ENCODE results near the gene KCNN1.

The KCNN1 gene

DNA sequence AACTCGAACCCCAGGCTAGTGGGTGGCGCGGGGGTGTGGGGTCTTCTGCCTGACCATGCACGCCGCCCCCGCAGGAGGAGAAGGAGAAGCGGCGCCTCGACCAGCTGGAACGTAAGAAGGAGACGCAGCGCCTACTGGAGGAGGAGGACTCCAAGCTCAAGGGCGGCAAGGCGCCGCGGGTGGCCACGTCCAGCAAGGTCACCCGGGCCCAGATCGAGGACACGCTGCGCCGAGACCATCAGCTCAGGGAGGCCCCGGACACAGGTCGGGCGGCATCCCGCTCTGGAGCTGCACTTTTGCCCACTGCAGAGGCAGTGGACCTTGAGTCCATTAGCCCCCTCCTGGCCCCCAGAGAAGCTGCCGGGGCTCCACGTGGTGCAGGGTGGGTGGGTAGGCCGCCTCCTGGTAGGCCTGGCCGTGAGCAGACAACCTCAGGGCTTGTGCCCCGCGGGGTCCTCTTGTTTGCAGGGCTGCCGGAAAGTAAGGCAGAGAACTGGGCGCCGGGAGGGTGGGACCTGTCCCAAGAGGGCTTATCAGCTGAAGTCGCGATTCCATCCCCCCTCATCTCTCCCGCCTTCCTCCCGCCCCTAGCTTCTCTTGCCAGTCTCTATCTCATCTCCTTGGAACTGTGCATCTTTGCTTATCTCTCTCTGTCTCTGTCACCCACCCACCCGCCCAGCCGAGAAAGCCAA lies 24.2 kb upstream of the KCNN1 start:
- no peaks in the 10 kb centered on the region for H3K36me3 Mint-ChIP-seq
- no peak overlapping the region for H3K27ac Mint-ChIP-seq
- H3K9me3 Mint-ChIP-seq (ENCODE audit: low read depth), result no peaks in the 10 kb centered on the region
- no peak overlapping the region for H3K4me3 Mint-ChIP-seq
- H3K27me3 Mint-ChIP-seq, result no peaks in the 10 kb centered on the region
- H3K4me1 Mint-ChIP-seq (ENCODE audit: low read depth), result peaks cover 21% of the 10 kb centered on the region

DNA sequence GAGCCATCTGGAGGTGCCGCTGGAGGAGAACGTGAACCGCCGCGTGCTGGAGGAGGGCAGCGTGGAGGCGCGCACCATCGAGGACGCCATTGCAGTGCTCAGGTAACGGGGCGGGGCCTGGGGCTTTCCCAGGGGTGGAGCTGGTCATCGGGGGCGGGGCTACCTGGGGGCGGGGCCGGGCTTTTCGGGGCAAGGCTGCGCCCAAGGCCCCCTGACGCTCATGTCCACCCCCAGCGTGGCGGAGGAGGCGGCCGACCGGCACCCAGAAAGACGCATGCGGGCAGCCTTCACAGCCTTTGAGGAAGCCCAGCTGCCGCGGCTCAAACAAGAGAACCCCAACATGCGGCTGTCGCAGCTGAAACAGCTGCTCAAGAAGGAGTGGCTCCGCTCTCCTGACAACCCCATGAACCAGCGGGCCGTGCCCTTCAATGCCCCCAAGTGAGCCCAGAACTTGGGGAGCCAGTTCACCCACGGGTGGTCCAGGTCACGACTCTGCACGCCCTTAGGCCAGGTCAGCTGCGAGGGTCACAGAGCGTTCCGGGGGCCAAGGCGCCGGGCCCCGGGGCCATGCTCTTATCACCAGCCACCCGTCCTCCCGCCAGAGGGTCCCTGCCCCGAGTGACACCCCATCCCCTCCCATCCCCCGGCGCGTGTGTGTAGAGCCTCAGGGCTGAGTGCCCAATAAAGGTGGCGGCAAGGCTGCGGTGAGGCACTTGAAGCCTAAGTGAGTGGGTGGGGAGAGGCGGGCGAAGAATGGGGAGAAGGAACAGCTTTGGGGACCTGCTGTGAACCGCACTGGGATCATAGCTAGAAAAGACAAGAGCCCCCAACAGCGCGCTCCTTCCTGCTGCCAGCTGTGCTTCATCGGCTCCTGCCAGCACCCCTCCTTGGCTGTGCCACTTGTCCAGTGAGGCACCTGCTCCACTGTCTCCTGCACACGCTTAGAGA lies 23.4 kb upstream of the KCNN1 start:
- H3K27me3 Mint-ChIP-seq, result no peaks in the 10 kb centered on the region
- no peaks in the 10 kb centered on the region for H3K9me3 Mint-ChIP-seq (ENCODE audit: low read depth)
- H3K36me3 Mint-ChIP-seq, result no peaks in the 10 kb centered on the region
- peaks cover 17% of the 10 kb centered on the region for H3K4me1 Mint-ChIP-seq (ENCODE audit: low read depth)
- H3K4me3 Mint-ChIP-seq, result no peak overlapping the region
- no peak overlapping the region for H3K27ac Mint-ChIP-seq

DNA sequence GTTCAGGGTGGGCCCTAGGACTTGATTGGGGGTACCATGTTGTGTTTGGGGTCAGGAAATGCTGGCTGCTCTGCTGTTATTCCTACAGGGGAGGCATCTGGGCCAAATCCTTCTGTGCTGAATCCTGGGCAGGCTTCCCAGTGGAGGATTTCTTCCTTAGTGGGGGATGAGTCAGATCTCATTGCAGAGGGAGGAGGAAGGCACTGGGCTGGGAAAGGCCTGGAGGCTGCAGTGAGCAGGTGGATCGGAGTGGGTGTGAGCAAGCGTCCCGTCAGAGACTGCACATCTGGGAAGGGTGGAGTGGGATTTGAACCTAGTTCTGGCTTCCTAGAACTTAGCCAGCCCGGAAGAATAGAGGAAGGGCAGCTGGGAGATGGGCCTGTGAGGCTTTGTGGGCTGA lies 22.6 kb upstream of the KCNN1 start:
- peaks cover 2% of the 10 kb centered on the region for H3K27me3 Mint-ChIP-seq
- H3K4me3 Mint-ChIP-seq, result no peak overlapping the region
- no peaks in the 10 kb centered on the region for H3K36me3 Mint-ChIP-seq
- H3K27ac Mint-ChIP-seq, result no peak overlapping the region
- H3K9me3 Mint-ChIP-seq (ENCODE audit: low read depth), result no peaks in the 10 kb centered on the region
- peaks cover 23% of the 10 kb centered on the region for H3K4me1 Mint-ChIP-seq (ENCODE audit: low read depth)

DNA sequence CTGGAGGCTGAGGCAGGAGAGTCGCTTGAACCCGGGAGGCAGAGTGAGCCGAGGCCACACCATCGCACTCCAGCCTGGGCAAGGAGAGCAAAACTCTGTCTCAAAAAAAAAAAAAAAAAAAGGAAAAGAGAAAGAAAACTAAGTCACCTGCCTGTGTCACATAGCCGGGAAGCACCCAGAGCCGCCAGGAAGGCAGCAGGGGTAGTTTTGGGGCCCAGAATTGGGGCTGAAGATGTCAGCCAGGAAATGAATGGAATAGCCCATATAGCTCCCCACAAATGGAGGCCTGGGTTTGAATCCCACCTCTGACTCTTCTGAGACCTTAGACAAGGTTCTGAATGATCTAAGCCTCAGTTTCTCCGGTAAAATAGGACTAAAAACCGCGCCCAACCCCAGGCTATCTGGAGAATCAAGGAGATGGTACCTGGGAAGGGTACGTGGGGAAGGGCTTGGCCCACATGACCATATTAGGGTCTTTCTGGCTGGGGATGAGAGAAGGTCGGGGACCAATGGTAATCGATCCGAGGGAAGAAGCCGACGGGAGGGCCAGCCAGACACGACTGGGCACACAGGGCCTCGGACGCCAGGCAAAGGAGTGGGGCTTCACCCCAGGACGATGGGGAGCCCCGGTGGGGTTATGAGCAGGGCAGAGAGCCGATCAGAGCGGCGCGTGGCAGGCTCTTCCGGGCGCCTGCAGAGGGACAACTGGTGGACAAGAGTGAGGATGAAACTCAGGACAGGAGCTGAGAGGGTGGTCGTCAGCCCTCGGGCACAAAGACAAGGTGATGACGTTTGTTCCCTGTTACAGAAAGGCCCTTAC lies 19.7 kb upstream of the KCNN1 start:
- Mint-ChIP-seq H3K4me1 (ENCODE audit: low read depth) (peaks cover 46% of the 10 kb centered on the region), H3K36me3 (no peaks in the 10 kb centered on the region), H3K27ac (peak overlapping the region; percentile 72), H3K4me3 (peak overlapping the region; percentile 81), H3K27me3 (peaks cover 10% of the 10 kb centered on the region), H3K9me3 (ENCODE audit: low read depth) (no peaks in the 10 kb centered on the region)

DNA sequence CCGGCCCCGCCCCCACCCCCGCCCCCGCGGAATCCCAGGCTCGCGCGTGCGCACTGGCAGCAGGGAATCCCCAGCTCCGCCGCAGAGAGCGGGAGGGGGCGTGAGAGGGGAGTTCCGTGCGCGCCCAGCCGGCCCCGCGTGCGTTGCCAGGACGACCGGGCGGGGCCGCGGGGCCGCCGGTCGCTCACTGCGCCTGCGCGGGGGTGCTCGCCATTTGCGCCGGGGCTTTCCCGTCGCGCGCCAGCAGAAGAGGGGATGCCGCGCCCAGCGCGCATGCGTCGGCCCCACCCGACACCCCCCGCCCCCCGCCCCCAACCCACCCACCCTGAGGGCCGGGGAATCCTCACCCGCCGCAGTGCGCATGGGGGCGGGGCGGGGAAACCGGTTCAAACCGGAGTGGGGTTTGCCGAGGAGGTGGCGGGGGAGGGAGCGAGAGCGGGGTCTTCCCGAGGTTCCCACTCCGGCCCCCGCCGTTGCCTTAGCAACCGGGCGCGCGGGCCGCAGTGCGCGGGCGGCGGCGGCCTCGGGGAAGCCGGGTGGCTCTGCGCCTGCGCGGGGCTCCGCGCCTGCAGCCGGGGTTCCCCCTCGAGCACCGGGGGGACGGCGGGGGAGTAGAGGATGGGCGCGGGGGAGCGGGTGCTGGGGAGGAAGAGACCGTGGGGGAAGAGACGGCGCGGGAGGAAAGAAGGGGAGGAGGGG lies 18.9 kb upstream of the KCNN1 start:
- no peaks in the 10 kb centered on the region for H3K9me3 Mint-ChIP-seq (ENCODE audit: low read depth)
- peaks cover 48% of the 10 kb centered on the region for H3K4me1 Mint-ChIP-seq (ENCODE audit: low read depth)
- H3K4me3 Mint-ChIP-seq, result peak overlapping the region; percentile 80
- no peak overlapping the region for H3K27ac Mint-ChIP-seq
- H3K27me3 Mint-ChIP-seq, result peaks cover 10% of the 10 kb centered on the region
- H3K36me3 Mint-ChIP-seq, result no peaks in the 10 kb centered on the region

DNA sequence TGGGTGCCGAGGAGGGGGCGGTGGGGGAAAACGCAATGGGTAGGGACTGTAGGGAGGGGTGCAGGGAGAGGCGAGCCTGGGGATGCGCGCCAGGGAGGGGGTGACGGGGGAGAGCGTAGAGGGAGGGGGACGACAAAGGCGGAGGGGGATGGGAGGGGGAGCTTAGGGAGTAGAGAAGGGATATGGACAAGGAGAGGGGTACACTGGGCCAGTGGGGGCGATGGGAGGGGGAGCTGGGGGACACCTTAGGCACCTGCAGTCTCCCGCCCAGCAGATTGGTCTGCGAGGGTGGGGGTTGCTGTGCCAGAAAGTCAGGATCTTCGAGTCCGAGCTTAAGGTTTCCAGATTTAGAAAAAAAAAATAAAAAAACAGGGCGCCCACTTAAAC lies 18.4 kb upstream of the KCNN1 start:
- H3K9me3 Mint-ChIP-seq (ENCODE audit: low read depth), result no peaks in the 10 kb centered on the region
- peaks cover 13% of the 10 kb centered on the region for H3K27me3 Mint-ChIP-seq
- peaks cover 49% of the 10 kb centered on the region for H3K4me1 Mint-ChIP-seq (ENCODE audit: low read depth)
- H3K36me3 Mint-ChIP-seq, result no peaks in the 10 kb centered on the region
- no peak overlapping the region for H3K27ac Mint-ChIP-seq
- H3K4me3 Mint-ChIP-seq, result peak overlapping the region; percentile 80

DNA sequence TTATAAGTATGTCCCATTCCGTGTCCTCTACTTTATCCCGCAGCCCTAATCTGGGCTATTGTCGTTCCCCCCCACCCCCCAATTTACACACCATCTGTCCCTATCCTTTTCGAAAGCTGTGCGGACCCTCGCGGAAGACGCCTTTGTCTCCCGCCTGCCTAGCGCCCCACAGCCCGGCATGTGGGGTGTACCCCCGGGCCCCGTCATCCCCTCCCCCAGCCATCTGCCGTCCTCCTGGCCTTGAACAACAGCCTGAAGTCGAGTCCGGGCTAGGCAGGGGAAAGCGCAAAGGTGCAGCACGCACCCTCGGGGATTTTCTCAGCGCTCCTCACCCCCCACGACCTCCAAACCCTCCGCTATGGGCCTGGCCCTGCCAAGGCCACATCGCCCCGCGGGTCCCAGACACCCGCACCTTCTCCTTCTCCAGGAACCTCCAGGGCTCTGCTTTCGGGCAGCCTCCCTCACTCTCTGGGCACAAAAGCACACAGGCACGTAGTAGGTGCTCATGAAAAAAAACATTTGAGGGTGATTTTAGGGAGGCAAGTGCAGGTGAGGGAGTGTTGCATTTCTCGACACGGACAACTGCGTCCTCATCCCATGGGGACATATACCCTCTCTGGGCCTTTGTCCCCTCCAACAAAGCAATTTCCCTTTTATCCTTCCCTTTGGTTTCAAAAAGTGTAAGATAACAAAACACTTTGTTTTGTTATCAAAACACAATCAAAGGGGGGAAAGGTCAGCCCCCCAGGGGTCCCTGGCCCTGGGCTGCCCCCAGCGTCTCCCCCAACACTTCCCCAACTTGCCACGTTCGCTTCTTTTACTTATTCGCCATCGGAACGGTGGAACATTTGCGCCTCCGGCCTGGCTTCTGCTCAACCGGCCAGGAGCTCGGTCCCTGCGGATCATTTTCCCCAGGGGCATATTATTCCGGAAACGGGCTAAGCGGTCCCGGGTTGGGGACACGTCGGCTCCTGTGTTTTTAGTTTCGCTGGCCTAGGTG lies 17.7 kb upstream of the KCNN1 start:
- H3K4me1 Mint-ChIP-seq (ENCODE audit: low read depth), result peaks cover 49% of the 10 kb centered on the region
- H3K9me3 Mint-ChIP-seq (ENCODE audit: low read depth), result no peaks in the 10 kb centered on the region
- H3K27me3 Mint-ChIP-seq, result peaks cover 17% of the 10 kb centered on the region
- peak overlapping the region; percentile 80 for H3K4me3 Mint-ChIP-seq
- H3K27ac Mint-ChIP-seq, result no peak overlapping the region
- H3K36me3 Mint-ChIP-seq, result no peaks in the 10 kb centered on the region

DNA sequence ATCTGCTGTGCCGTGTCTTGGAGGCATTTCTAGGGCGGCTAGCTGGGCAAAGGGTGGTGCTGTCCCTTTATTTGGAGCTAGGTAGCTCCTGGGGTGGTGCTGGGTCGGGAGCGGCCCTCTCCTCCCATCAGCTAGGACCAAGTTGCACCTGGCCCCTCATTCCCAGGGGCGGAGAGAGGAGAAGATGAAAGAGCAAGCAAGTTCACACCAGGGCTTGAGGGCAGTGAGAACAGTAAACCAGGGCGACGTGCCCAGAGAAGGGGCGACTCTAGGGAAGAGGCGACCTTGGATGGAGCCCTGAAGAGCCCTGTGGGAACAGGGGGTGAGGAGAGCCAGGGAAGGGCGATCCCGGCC lies 17.0 kb upstream of the KCNN1 start:
- Mint-ChIP-seq H3K27me3 (peaks cover 17% of the 10 kb centered on the region), H3K9me3 (ENCODE audit: low read depth) (no peaks in the 10 kb centered on the region), H3K36me3 (no peaks in the 10 kb centered on the region), H3K4me3 (peak overlapping the region; percentile 80), H3K27ac (no peak overlapping the region), H3K4me1 (ENCODE audit: low read depth) (peaks cover 49% of the 10 kb centered on the region)

DNA sequence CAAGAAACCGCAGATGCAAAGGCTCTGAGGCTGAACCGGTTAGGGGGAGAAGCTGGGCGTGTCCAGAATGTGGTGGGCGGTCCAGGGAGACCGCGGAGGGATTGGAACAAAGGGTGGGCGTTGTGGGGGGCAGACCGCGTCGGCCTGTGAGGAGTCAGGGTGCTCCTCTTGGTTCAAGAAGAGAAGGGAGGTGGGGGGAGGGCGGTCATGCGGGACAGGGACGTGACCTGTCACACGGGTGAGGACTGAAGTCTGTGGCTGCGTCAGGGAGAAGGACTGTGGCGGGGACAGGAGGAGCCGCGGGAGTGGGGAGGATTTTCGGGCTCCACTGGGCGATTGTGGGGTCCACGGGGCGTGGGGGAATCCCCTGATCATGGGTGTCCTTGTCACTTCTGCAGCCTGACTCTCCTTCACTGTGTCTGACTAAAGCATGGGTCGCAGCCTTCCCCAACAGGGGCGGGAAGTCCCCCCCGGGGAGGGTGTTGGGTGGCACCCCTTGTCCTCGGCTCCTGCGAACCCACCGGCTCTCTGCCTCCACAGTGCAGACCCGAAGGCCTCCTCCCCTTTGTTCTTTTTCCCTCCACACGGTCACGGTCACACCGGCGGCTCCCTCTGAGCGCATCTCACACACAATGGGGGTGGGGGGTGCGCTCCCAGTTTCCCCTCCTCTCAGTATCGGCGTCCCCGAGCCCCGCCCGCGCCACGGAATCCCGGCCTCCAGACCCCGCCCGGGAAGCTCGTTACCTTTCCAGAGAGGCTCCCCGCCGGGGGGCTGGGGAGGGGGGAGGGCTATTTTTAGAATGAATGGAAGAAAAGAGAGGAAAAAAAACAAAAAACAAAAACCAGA lies 16.4 kb upstream of the KCNN1 start:
- Mint-ChIP-seq H3K27ac (no peak overlapping the region), H3K27me3 (peaks cover 17% of the 10 kb centered on the region), H3K4me3 (peak overlapping the region; percentile 80), H3K36me3 (no peaks in the 10 kb centered on the region), H3K4me1 (ENCODE audit: low read depth) (peaks cover 48% of the 10 kb centered on the region), H3K9me3 (ENCODE audit: low read depth) (no peaks in the 10 kb centered on the region)

DNA sequence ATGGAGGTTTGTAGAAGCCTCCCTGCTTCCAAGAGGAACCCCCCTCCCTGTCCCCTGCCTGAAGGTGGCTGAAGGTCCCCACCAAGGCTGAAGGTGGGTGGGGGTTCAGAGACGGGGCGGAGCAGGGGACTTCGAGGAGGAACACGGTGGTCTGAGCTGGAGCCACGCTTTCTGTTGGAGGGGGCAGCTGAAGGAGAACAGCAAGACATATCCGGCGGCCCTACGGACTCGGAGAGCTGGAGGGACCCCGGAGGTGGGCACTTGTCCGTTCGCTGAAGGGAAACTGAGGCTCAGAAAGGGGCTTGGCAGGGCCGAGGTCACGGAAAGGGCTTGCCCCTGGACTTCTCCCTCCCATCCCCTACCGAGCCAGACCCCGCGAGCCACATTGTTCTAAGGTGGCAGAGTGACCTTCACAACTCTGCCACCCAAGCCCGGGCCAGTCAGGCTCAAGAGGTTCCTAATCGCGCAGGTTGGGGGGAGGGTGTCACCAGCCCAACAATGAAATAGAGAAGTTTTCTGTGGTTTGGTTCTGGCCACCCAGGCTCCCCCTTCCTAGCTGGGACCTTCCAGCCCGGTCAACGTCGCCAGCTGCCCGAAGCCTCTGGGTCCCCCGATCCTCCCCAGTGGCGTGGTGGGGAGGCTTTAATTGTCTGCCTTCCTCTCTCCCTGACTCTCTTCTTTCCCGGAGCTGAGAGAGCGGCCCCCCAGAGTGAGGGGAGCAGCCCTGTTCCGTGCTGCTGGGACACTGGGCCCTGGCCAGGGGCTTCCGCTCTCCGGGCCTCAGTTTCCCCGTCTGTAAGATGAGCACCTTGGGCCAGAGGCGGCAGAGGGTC lies 15.5 kb upstream of the KCNN1 start:
- no peak overlapping the region for H3K27ac Mint-ChIP-seq
- no peaks in the 10 kb centered on the region for H3K9me3 Mint-ChIP-seq (ENCODE audit: low read depth)
- H3K4me3 Mint-ChIP-seq, result peak overlapping the region; percentile 38
- no peaks in the 10 kb centered on the region for H3K36me3 Mint-ChIP-seq
- H3K4me1 Mint-ChIP-seq (ENCODE audit: low read depth), result peaks cover 41% of the 10 kb centered on the region
- H3K27me3 Mint-ChIP-seq, result peaks cover 17% of the 10 kb centered on the region

DNA sequence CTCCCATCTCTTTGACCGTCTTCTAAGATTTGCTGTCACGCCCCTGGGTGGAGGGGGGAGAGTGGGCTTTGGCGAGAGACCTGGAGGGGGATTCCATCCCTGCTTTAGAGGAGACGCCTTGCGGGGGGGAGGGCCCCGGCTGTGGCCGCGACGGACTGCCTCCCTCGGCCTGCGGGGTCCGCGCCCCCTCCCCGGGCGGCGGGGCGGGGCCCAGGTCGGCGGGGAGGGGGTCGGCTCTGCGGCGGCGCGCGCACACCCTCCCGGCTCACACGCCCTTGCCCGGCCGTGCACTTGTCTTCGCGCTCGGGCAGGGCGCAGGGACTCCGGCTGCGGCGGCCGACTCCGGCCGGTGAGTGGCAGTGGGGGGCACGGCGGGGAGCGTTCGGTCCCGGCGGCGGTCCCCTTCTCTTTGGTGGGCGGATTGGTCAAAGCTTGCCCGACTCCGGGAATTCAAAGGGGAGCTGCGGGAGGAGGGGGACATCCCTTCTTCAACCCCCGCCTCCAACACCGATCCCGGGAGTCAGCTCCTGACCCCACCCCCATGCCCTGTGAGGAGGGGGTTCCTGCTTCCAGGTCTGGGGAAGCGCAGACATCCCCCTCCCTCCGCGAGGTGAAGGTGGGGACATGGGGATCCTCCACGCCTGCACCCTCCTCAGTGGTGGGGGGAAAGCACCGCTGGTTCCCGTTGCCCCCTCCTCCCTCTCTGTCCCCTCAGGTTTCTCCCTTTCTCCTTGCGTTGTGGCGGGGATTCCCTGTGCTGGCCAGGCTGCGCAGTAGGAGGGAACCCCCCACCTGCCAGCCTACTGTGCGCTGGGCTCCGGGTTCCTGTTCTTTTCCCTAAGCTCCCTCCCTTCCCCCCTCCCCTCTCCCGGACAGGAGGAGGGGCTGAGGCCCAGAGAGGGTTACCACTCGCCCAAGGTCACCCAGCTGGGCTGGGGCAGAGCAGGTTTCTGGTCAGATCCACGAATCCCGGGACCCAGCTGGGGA lies 14.6 kb upstream of the KCNN1 start:
- no peaks in the 10 kb centered on the region for H3K9me3 Mint-ChIP-seq (ENCODE audit: low read depth)
- H3K27me3 Mint-ChIP-seq, result peaks cover 18% of the 10 kb centered on the region
- H3K27ac Mint-ChIP-seq, result no peak overlapping the region
- H3K36me3 Mint-ChIP-seq, result no peaks in the 10 kb centered on the region
- H3K4me3 Mint-ChIP-seq, result peak overlapping the region; percentile 38
- peaks cover 35% of the 10 kb centered on the region for H3K4me1 Mint-ChIP-seq (ENCODE audit: low read depth)
